ENCODE measurements around the gene SGMS1. TPM values are rescaled to one million over a fixed set of nuclear protein-coding genes. Genes with fewer than 3 reads are reported as not detected.

The SGMS1 gene
- total RNA-seq, 1 experiment from 2014 or later, result 20.4 TPM

- Histone ChIP-seq H3K18ac (ENCODE audit: insufficient read length, low read depth, low read length) (no peak overlapping the region), H3K79me2 (ENCODE audit: insufficient read depth, low read length) (0 out of 2 replicates have a peak, but pooled peaks cover 4% of the 10 kb centered on the region), H4K91ac (ENCODE audit: insufficient read length, low read depth, low read length) (no peak overlapping the region), H3T11ph (ENCODE audit: low read length) (no peak overlapping the region), H3K4ac (ENCODE audit: low read depth, low read length) (no peak overlapping the region), H3K4me2 (ENCODE audit: insufficient read depth, insufficient read length, low read length) (no peak overlapping the region), H3K4me1 (ENCODE audit: insufficient read depth, low read length) (no peaks in the 10 kb centered on the region), H3K27ac (ENCODE audit: insufficient read length, low read depth, low read length) (no peak overlapping the region), H2AK5ac (ENCODE audit: insufficient read length, low read length) (no peak overlapping the region), H3K56ac (ENCODE audit: insufficient read length, low read depth, low read length) (no peak overlapping the region), H3K23me2 (ENCODE audit: insufficient read length, low read depth, low read length, poor library complexity, severe bottlenecking) (no peaks in the 10 kb centered on the region), H3K9ac (ENCODE audit: extremely low read depth, insufficient read length, low read length) (no peak overlapping the region), H3K14ac (ENCODE audit: insufficient read depth, low read length) (no peak overlapping the region), H2BK5ac (ENCODE audit: insufficient read length, low read length) (no peak overlapping the region), H4K8ac (replicated peaks; ENCODE audit: insufficient read length, low read depth, low read length) (no peak overlapping the region), H3K23ac (ENCODE audit: insufficient read length, low read depth, low read length) (no peak overlapping the region), H2BK120ac (ENCODE audit: low read depth, low read length, poor library complexity, severe bottlenecking) (no peak overlapping the region), H4K20me1 (ENCODE audit: control insufficient read depth, insufficient read depth, insufficient read length) (no peaks in the 10 kb centered on the region), H3K9me3 (ENCODE audit: control insufficient read depth, low read depth, low read length) (no peaks in the 10 kb centered on the region), H2BK20ac (ENCODE audit: low read depth, low read length, poor library complexity, severe bottlenecking) (no peak overlapping the region), H2BK15ac (ENCODE audit: low read depth, low read length) (no peak overlapping the region), H3K79me1 (ENCODE audit: insufficient read depth, low read depth, low read length, poor library complexity, severe bottlenecking) (no peaks in the 10 kb centered on the region), H3K27me3 (ENCODE audit: insufficient read depth, low read length) (no peaks in the 10 kb centered on the region), H2AFZ (ENCODE audit: low read length) (no peak overlapping the region), H2BK12ac (ENCODE audit: insufficient read length, low read depth, low read length) (no peak overlapping the region), H4K5ac (ENCODE audit: insufficient read length, low read depth, low read length) (no peak overlapping the region)
- Mint-ChIP-seq H3K27ac (peak overlapping the region in 1 of 3 experiments; percentile 41; a peak in 1 of 7 replicates), H3K36me3 (ENCODE audit: insufficient read depth in 1 of 3, low read depth in 3 of 3) (peaks cover 3 to 8% (median 8%) of the 10 kb centered on the region in 3 experiments; a peak in 4 of 7 replicates), H3K4me3 (no peak overlapping the region), H3K9me3 (no peaks in the 10 kb centered on the region), H3K27me3 (ENCODE audit: low read depth) (no peaks in the 10 kb centered on the region), H3K4me1 (peaks cover 14 to 27% of the 10 kb centered on the region in 2 experiments; a peak in 3 of 4 replicates)
- no CpG with 5 or more reads among the region's 6 CpGs for WGBS (ENCODE audit: extremely low coverage, insufficient read length, low lambda C conversion rate)
- no peak for DNase-seq
- no peak for TF ChIP-seq CTCF (conservative IDR thresholded peaks at IDR 0.05)
Measured at GRCh38 chr10:50593523-50594376, 30.0 kb downstream of the SGMS1 start.
